AG09319 (cell line): ENCODE results near the gene ACTR5.

Experiments used
- DNase-seq: peaks from one replicate; pipeline ENCODE4 v3.0.0-alpha.2; 2010; ENCODE audit warnings: low read depth; ENCODE audit errors: extremely low read depth
- CTCF ChIP-seq: IDR thresholded peaks from 2 replicates; pipeline ENCODE4 v1.5.1; 2011; ENCODE audit warnings: low read depth, mild to moderate bottlenecking, inconsistent platforms, low read length, moderate library complexity

The ACTR5 gene

GRCh38 chr20:38748097-38748860 lies at the start of gene ACTR5:
Gene ACTR5, plus strand, starts transcription at chr20:38748460. Its CDS starts 19 bp downstream, at chr20:38748479.
- DNase-seq = peak; percentile 46
- TF ChIP-seq CTCF = no peak

- DNase-seq = no peak
- TF ChIP-seq CTCF = no peak
Measured at GRCh38 chr20:38698541-38698940, 49.7 kb upstream of the ACTR5 start.

- TF ChIP-seq CTCF = no peak
- no peak for DNase-seq
Measured at GRCh38 chr20:38700141-38700540, 48.1 kb upstream of the ACTR5 start.

- no peak for TF ChIP-seq CTCF
- no peak for DNase-seq
Measured at GRCh38 chr20:38700926-38701325, 47.3 kb upstream of the ACTR5 start.

GRCh38 chr20:38703526-38703925 lies 44.7 kb upstream of the ACTR5 start:
- no peak for DNase-seq
- TF ChIP-seq CTCF = no peak

- no peak for DNase-seq
- no peak for TF ChIP-seq CTCF
Measured at GRCh38 chr20:38704136-38704535, 44.1 kb upstream of the ACTR5 start.

- no peak for DNase-seq
- no peak for TF ChIP-seq CTCF
Measured at GRCh38 chr20:38706509-38706908, 41.8 kb upstream of the ACTR5 start.
